GM12873 (cell line): ENCODE data around the gene CHST1.

Experiments used
- TF ChIP-seq, protein P1 (sequence below): IDR thresholded peaks from 2 replicates; pipeline ENCODE4 v1.5.1; 2012; ENCODE audit warnings: low read depth, mild to moderate bottlenecking, moderate library complexity, low read length, control low read depth; ENCODE audit not compliant: insufficient read depth; ENCODE audit errors: missing control alignments

CHST1 gene

DNA sequence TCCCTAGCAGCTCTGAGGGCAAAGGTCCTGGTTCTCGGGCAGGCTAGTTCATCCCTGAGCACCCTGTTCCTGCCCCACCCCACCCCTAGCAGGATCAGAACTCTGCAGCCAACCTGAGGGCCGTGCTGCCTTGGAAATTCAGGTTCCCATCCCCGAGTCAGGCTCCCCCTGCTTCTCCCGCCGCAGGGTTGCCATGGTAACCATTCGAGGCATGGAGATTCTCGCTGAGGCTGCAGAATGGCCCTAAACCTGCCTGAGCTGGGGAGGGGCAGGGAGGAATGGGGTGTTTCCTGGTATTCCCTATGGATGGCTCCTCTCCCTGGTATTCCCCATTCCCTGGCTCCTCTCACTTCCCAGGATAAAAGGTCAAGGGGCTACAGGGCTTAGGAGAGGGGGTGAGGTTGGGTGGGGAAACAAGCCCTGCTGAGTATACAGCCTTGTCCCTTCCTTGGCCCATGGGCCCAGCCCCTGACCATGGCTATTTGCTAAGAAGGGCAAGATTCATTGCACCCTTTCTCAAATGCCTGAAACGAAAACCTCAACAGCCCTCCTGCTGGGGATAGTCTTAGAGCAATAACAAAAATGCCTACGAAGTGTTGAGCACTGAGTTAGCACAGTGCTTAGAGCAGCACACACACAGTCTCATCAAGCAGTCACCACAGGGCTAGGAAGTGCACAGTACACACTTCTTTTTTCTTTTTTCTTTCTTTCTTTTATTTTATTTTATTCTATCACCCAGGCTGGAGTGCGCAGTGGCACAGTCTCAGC is 58.7 kb downstream of the CHST1 start:
- TF ChIP-seq, protein P1, sequence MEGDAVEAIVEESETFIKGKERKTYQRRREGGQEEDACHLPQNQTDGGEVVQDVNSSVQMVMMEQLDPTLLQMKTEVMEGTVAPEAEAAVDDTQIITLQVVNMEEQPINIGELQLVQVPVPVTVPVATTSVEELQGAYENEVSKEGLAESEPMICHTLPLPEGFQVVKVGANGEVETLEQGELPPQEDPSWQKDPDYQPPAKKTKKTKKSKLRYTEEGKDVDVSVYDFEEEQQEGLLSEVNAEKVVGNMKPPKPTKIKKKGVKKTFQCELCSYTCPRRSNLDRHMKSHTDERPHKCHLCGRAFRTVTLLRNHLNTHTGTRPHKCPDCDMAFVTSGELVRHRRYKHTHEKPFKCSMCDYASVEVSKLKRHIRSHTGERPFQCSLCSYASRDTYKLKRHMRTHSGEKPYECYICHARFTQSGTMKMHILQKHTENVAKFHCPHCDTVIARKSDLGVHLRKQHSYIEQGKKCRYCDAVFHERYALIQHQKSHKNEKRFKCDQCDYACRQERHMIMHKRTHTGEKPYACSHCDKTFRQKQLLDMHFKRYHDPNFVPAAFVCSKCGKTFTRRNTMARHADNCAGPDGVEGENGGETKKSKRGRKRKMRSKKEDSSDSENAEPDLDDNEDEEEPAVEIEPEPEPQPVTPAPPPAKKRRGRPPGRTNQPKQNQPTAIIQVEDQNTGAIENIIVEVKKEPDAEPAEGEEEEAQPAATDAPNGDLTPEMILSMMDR = no peak

DNA sequence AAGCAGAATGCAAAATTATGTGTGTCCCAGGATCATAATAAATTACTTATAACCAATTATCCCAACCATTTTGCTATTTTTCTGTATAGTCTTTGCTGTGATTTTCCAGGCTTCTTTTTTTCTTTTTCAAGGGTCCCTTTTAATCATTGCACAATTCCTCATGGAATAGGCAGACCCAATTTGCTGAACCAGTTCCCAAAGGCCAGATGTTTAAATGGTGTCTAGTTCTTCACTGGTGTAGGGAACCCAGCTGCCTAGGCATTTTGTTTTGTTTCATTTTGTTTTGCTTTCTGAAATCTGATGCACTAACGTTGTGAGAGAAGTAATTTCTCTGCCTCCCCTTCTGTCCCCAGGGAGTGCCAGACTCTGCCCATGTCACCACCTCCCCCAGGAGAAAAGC is 60.4 kb downstream of the CHST1 start:
- TF ChIP-seq, protein P1 = no peak

DNA sequence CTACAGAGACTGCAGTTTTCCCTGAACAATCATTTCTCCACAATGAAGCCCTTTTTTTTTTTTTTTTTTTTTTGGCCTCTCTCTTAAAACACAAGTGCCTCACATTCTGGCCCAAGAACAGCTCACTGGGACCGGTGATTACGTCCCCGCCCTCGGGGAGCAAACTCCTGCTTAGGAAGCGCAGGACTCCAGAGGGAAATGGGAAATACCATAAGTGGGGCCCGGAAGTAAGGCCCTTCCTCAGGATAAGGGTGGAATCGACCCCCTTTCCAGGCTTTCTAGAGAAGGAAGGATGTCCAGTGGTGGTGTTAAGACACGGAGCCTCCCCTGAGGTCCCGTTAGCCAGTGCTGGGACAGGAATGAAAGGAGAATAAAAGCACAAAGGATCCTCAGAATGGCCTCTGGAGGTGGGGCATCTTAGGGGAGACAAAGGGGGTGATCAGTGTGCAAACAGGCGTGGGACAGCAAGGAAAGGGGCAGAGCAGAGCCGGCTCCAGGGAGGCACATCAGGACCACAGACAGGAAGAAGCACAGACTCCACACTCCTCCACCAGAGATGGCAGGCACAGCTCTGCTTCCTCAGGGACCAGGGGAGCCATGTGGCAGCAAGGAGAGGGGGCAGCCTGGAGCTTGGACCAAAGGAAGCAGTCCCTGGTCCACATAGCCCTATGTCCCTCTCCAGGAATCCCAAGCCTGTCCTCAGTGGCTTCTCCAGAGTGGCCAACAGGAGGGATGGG is 61.3 kb downstream of the CHST1 start:
- TF ChIP-seq, protein P1 = no peak

DNA sequence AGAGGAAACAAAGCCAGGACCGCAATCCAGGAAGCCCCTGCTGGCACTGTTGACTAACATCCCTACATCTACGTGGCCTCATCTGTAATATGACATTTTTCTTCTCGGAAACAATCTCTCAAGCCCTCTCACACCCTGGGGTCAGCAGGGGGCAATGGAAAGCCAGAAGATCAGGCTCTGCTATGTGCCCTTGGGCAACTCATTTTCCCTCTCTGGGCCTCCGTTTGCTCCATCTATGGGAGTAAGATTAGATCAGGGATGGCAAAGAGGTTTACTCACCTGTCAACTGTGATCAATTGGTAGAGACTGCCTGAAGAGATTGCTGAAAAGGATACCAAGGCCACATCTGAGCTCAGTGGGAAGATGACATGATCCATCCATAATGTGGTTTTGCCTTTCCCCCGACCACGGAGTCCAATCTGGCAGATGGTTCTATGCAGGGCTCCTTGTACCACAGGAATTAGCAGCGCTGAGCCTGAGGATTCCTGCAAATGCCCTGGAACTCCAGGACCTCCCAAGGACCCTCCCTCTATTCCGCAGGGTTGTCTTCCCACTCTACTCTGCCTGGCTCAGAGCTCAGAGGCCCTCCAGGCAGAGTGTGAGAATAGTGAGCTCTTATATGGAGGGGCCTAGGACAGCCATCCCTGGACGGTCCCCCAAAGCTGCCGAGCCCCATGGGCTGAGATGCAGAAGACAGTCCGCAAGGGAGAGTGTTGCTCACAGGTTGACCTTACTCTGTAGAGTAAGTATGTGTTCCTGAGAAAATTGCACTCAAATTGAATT is 66.1 kb downstream of the CHST1 start:
- TF ChIP-seq, protein P1 = no peak
